Liver (tissue), 9 donors: ENCODE results near the gene INPP5A. TPM values are rescaled to one million over a fixed set of nuclear protein-coding genes. Genes with fewer than 3 reads are reported as not detected.

Source experiments
- DNase-seq: peaks from one replicate; pipeline ENCODE4 v3.0.0-alpha.2; 2017; ENCODE audit warnings: low spot score
- H3K27ac ChIP-seq, 2 donors: one replicate each; pipeline ENCODE4 v1.7.0; 2013; ENCODE audit warnings: inconsistent platforms in 2 of 2, low read length in 2 of 2, control low read depth in 1 of 2, low read depth in 1 of 2, mild to moderate bottlenecking in 1 of 2
- H3K27me3 ChIP-seq, 4 donors: one replicate each; pipeline versions ENCODE4 v1.6.1 to v1.7.0; 2013; ENCODE audit warnings: low read length in 3 of 4, inconsistent platforms in 1 of 4, mild to moderate bottlenecking in 1 of 4, moderate library complexity in 1 of 4; ENCODE audit not compliant: control insufficient read depth in 4 of 4, insufficient read depth in 4 of 4
- H3K36me3 ChIP-seq, 4 donors: one replicate each; pipeline versions ENCODE4 v1.6.1 to v1.7.0; 2013; ENCODE audit warnings: low read length in 3 of 4, mild to moderate bottlenecking in 3 of 4, low read depth in 1 of 4, moderate library complexity in 1 of 4; ENCODE audit not compliant: control insufficient read depth in 4 of 4, insufficient read depth in 3 of 4
- H3K4me1 ChIP-seq, 4 donors: one replicate each; pipeline versions ENCODE4 v1.6.1 to v1.7.0; 2013; ENCODE audit warnings: low read length in 3 of 4, mild to moderate bottlenecking in 3 of 4, moderate library complexity in 1 of 4; ENCODE audit not compliant: control insufficient read depth in 4 of 4, insufficient read depth in 4 of 4
- H3K4me3 ChIP-seq, 3 donors: one replicate each; pipeline versions ENCODE4 v1.6.1 to v1.7.0; 2013; ENCODE audit warnings: low read length in 3 of 3, control low read depth in 1 of 3, low read depth in 1 of 3, mild to moderate bottlenecking in 1 of 3
- H3K9ac ChIP-seq, 2 donors: one replicate each; pipeline ENCODE4 v1.7.0; 2013; ENCODE audit warnings: low read length in 2 of 2, mild to moderate bottlenecking in 2 of 2, moderate library complexity in 2 of 2, control low read depth in 1 of 2, low read depth in 1 of 2
- H3K9me3 ChIP-seq, 4 donors: one replicate each; pipeline versions ENCODE4 v1.6.1 to v1.7.0; 2013; ENCODE audit warnings: low read length in 3 of 4; ENCODE audit not compliant: control insufficient read depth in 4 of 4
- EGR1 ChIP-seq, 2 donors: IDR thresholded peaks; 2 replicates each; pipeline ENCODE4 v1.6.1; 2016 to 2018; ENCODE audit warnings: antibody characterized with exemption in 2 of 2, low read depth in 2 of 2
- FOXA1 ChIP-seq: IDR thresholded peaks from 2 replicates; pipeline ENCODE4 v1.6.1; 2016; ENCODE audit warnings: antibody characterized with exemption
- FOXA2 ChIP-seq: IDR thresholded peaks from 2 replicates; pipeline ENCODE4 v1.6.1; 2016; ENCODE audit warnings: antibody characterized with exemption
- GABPA ChIP-seq, 2 donors: IDR thresholded peaks in 1 of 2; conservative IDR thresholded peaks in 1 of 2; 2 replicates each; pipeline ENCODE4 v1.6.1; 2016; ENCODE audit warnings: antibody characterized with exemption in 2 of 2, mild to moderate bottlenecking in 1 of 2, moderate library complexity in 1 of 2
- HNF4A ChIP-seq, 2 donors: conservative IDR thresholded peaks; 2 replicates each; pipeline ENCODE4 v1.6.1; 2016; ENCODE audit warnings: antibody characterized with exemption in 2 of 2, mild to moderate bottlenecking in 2 of 2
- HNF4G ChIP-seq: IDR thresholded peaks from 2 replicates; pipeline ENCODE4 v1.6.1; 2016; ENCODE audit warnings: antibody characterized with exemption
- JUND ChIP-seq, 2 donors: IDR thresholded peaks; 2 replicates each; pipeline ENCODE4 v1.6.1; 2016; ENCODE audit warnings: antibody characterized with exemption in 2 of 2
- NR2F2 ChIP-seq: IDR thresholded peaks from 2 replicates; pipeline ENCODE4 v1.6.1; 2016; ENCODE audit warnings: antibody characterized with exemption
- RAD21 ChIP-seq, 2 donors: IDR thresholded peaks; 2 replicates each; pipeline ENCODE4 v1.6.1; 2016; ENCODE audit warnings: antibody characterized with exemption in 2 of 2, mild to moderate bottlenecking in 2 of 2
- RXRA ChIP-seq, 2 donors: IDR thresholded peaks; 2 replicates each; pipeline ENCODE4 v1.6.1; 2017 to 2018; ENCODE audit warnings: antibody characterized with exemption in 2 of 2, mild to moderate bottlenecking in 1 of 2
- SP1 ChIP-seq: IDR thresholded peaks from 2 replicates; pipeline ENCODE4 v1.6.1; 2018; ENCODE audit warnings: antibody characterized with exemption, mild to moderate bottlenecking
- TAF1 ChIP-seq: conservative IDR thresholded peaks from 2 replicates; pipeline ENCODE4 v1.6.1; 2016; ENCODE audit warnings: antibody characterized with exemption, mild to moderate bottlenecking
- YY1 ChIP-seq: IDR thresholded peaks from 2 replicates; pipeline ENCODE4 v1.6.1; 2016; ENCODE audit warnings: antibody characterized with exemption, mild to moderate bottlenecking
- ZBTB33 ChIP-seq: IDR thresholded peaks from 2 replicates; pipeline ENCODE4 v1.6.1; 2016; ENCODE audit warnings: antibody characterized with exemption
- WGBS: extraction: QIAGEN DNeasy Blood & Tissue Kit; methylation state at CpG from one replicate; pipeline ENCODE4 v1.1.7; 2013; 5-methylcytosine and 5-hydroxymethylcytosine counted together
- polyA plus RNA-seq, 2 donors: library from polyadenylated mRNA; stranded (reverse) in 1 of 2; unstranded in 1 of 2; fragments of 200-250 nt in 1 of 2; fragments of >200 nt in 1 of 2; fragmentation: Nextera tagmentation in 1 of 2; extraction: Ambion mirVana in 1 of 2; gene quantifications; one replicate each; pipeline versions ENCODE4 v1.2.1 to v1.2.3, GENCODE V29; 2013 to 2015
- total RNA-seq, 2 donors: library from RNA; depleted of rRNA; stranded (reverse); fragments of >200 nt; gene quantifications; one replicate each; pipeline ENCODE4 v1.2.3, GENCODE V29; 2014
- TF ChIP-seq, protein P1 (sequence below): IDR thresholded peaks from 2 replicates; pipeline ENCODE4 v1.6.1; 2016; ENCODE audit warnings: antibody characterized with exemption
- TF ChIP-seq, protein P2 (sequence below): IDR thresholded peaks from 2 replicates; pipeline ENCODE4 v1.6.1; 2016; ENCODE audit warnings: antibody characterized with exemption
- TF ChIP-seq, protein P3 (sequence below): IDR thresholded peaks from 2 replicates; pipeline ENCODE4 v1.6.1; 2016; ENCODE audit warnings: antibody characterized with exemption, mild to moderate bottlenecking
- TF ChIP-seq, protein P4 (sequence below): fragments of 150-350 bp; IDR thresholded peaks from 2 replicates; pipeline ENCODE4 v1.5.1; 2017; ENCODE audit warnings: improper control_type of control experiment, low read depth, low read length; ENCODE audit not compliant: missing input control
- donor health status: healthy.
- donor health status: healthy.
- donor health status: healthy.
- donor health status: healthy.
- donor health status: healthy.

The INPP5A gene
- total and polyA plus RNA-seq, 4 donors = 4.3 to 26.5 (median 10.9) TPM

GRCh38 chr10:132827423-132827789 lies 289.8 kb downstream of the INPP5A start:
- Histone ChIP-seq H3K4me3 (no peak overlapping the region), H3K27me3 (no peaks in the 10 kb centered on the region), H3K27ac (no peak overlapping the region), H3K4me1 (no peaks in the 10 kb centered on the region), H3K9me3 (no peaks in the 10 kb centered on the region), H3K36me3 (no peaks in the 10 kb centered on the region), H3K9ac (no peak overlapping the region)
- WGBS = 61% methylated on average over 13 of the region's 13 CpGs
- no peak for DNase-seq
- TF ChIP-seq HNF4G (no peak), EGR1 (IDR thresholded peaks at IDR 0.05; ENCODE audit: low read depth in 2 of 2) (no peak), RAD21 (IDR thresholded peaks at IDR 0.05) (no peak), ZBTB33 (no peak), GABPA (IDR thresholded peaks at IDR 0.05 in 1 of 2, conservative IDR thresholded peaks at IDR 0.05 in 1 of 2) (no peak), FOXA1 (no peak), NR2F2 (no peak), TAF1 (no peak), SP1 (no peak)

GRCh38 chr10:132827861-132828539 lies 290.4 kb downstream of the INPP5A start:
- H3K4me1 ChIP-seq = no peaks in the 10 kb centered on the region
- H3K4me3 ChIP-seq = no peak overlapping the region
- H3K27ac ChIP-seq = no peak overlapping the region
- no peaks in the 10 kb centered on the region for H3K36me3 ChIP-seq
- 91% methylated on average over 29 of the region's 29 CpGs for WGBS
- no peaks in the 10 kb centered on the region for H3K27me3 ChIP-seq
- H3K9me3 ChIP-seq = no peaks in the 10 kb centered on the region
- no peak for DNase-seq
- H3K9ac ChIP-seq = no peak overlapping the region
- TF ChIP-seq NR2F2 (no peak), SP1 (no peak), ZBTB33 (no peak), GABPA (IDR thresholded peaks at IDR 0.05 in 1 of 2, conservative IDR thresholded peaks at IDR 0.05 in 1 of 2) (no peak), YY1 (no peak), RXRA (IDR thresholded peaks at IDR 0.05) (no peak), RAD21 (IDR thresholded peaks at IDR 0.05) (no peak), TAF1 (no peak), HNF4G (no peak), FOXA2 (no peak), FOXA1 (no peak), HNF4A (conservative IDR thresholded peaks at IDR 0.05) (no peak), JUND (IDR thresholded peaks at IDR 0.05) (no peak), EGR1 (IDR thresholded peaks at IDR 0.05; ENCODE audit: low read depth in 2 of 2) (no peak)
- TF ChIP-seq, protein P1, sequence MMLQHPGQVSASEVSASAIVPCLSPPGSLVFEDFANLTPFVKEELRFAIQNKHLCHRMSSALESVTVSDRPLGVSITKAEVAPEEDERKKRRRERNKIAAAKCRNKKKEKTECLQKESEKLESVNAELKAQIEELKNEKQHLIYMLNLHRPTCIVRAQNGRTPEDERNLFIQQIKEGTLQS = no peak
- TF ChIP-seq, protein P2, sequence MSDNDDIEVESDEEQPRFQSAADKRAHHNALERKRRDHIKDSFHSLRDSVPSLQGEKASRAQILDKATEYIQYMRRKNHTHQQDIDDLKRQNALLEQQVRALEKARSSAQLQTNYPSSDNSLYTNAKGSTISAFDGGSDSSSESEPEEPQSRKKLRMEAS = no peak
- TF ChIP-seq, protein P3, sequence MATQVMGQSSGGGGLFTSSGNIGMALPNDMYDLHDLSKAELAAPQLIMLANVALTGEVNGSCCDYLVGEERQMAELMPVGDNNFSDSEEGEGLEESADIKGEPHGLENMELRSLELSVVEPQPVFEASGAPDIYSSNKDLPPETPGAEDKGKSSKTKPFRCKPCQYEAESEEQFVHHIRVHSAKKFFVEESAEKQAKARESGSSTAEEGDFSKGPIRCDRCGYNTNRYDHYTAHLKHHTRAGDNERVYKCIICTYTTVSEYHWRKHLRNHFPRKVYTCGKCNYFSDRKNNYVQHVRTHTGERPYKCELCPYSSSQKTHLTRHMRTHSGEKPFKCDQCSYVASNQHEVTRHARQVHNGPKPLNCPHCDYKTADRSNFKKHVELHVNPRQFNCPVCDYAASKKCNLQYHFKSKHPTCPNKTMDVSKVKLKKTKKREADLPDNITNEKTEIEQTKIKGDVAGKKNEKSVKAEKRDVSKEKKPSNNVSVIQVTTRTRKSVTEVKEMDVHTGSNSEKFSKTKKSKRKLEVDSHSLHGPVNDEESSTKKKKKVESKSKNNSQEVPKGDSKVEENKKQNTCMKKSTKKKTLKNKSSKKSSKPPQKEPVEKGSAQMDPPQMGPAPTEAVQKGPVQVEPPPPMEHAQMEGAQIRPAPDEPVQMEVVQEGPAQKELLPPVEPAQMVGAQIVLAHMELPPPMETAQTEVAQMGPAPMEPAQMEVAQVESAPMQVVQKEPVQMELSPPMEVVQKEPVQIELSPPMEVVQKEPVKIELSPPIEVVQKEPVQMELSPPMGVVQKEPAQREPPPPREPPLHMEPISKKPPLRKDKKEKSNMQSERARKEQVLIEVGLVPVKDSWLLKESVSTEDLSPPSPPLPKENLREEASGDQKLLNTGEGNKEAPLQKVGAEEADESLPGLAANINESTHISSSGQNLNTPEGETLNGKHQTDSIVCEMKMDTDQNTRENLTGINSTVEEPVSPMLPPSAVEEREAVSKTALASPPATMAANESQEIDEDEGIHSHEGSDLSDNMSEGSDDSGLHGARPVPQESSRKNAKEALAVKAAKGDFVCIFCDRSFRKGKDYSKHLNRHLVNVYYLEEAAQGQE = no peak
- TF ChIP-seq, protein P4, sequence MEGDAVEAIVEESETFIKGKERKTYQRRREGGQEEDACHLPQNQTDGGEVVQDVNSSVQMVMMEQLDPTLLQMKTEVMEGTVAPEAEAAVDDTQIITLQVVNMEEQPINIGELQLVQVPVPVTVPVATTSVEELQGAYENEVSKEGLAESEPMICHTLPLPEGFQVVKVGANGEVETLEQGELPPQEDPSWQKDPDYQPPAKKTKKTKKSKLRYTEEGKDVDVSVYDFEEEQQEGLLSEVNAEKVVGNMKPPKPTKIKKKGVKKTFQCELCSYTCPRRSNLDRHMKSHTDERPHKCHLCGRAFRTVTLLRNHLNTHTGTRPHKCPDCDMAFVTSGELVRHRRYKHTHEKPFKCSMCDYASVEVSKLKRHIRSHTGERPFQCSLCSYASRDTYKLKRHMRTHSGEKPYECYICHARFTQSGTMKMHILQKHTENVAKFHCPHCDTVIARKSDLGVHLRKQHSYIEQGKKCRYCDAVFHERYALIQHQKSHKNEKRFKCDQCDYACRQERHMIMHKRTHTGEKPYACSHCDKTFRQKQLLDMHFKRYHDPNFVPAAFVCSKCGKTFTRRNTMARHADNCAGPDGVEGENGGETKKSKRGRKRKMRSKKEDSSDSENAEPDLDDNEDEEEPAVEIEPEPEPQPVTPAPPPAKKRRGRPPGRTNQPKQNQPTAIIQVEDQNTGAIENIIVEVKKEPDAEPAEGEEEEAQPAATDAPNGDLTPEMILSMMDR = no peak
